ENCODE results near the gene TOP3A. TPM values are rescaled to one million over a fixed set of nuclear protein-coding genes. Genes with fewer than 3 reads are reported as not detected.

The TOP3A gene
- total RNA-seq, 1 experiment from 2014 or later = 56.1 TPM

GRCh38 chr17:18240449-18240848, 74.3 kb downstream of the TOP3A start:
- no peak for ATAC-seq
- H3K4me3 Mint-ChIP-seq = no peak overlapping the region
- H3K27me3 Mint-ChIP-seq (ENCODE audit: low read depth) = no peaks in the 10 kb centered on the region
- CTCF ChIA-PET = no interaction called here
- H3K36me3 Mint-ChIP-seq = peaks cover 29% of the 10 kb centered on the region
- POLR2A ChIA-PET = no interaction called here
- DNase-seq (ENCODE audit: low spot score) = no peak
- H3K9me3 Mint-ChIP-seq = no peaks in the 10 kb centered on the region
- TF ChIP-seq USF1 (CRISPR knock-in tag; IDR thresholded peaks at IDR 0.05) (no peak), FOXP1 (CRISPR knock-in tag; IDR thresholded peaks at IDR 0.05; ENCODE audit: borderline replicate concordance) (no peak), FOXJ3 (CRISPR knock-in tag; IDR thresholded peaks at IDR 0.05; ENCODE audit: borderline replicate concordance) (no peak), GABPB1 (CRISPR knock-in tag; IDR thresholded peaks at IDR 0.05) (no peak), OVOL2 (CRISPR knock-in tag; IDR thresholded peaks at IDR 0.05; ENCODE audit: borderline replicate concordance) (no peak), FOXK1 (CRISPR knock-in tag; IDR thresholded peaks at IDR 0.05) (no peak), ZNF121 (CRISPR knock-in tag; IDR thresholded peaks at IDR 0.05) (no peak), MXD4 (CRISPR knock-in tag; IDR thresholded peaks at IDR 0.05; ENCODE audit: borderline replicate concordance) (no peak), ZNF416 (CRISPR knock-in tag; IDR thresholded peaks at IDR 0.05) (no peak), EMX1 (CRISPR knock-in tag; IDR thresholded peaks at IDR 0.05) (no peak), PRRX2 (CRISPR knock-in tag; IDR thresholded peaks at IDR 0.05) (no peak)
- TF ChIP-seq, protein P1, sequence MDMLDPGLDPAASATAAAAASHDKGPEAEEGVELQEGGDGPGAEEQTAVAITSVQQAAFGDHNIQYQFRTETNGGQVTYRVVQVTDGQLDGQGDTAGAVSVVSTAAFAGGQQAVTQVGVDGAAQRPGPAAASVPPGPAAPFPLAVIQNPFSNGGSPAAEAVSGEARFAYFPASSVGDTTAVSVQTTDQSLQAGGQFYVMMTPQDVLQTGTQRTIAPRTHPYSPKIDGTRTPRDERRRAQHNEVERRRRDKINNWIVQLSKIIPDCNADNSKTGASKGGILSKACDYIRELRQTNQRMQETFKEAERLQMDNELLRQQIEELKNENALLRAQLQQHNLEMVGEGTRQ (CRISPR knock-in tag; IDR thresholded peaks at IDR 0.05) = no peak
- TF ChIP-seq, protein P2, sequence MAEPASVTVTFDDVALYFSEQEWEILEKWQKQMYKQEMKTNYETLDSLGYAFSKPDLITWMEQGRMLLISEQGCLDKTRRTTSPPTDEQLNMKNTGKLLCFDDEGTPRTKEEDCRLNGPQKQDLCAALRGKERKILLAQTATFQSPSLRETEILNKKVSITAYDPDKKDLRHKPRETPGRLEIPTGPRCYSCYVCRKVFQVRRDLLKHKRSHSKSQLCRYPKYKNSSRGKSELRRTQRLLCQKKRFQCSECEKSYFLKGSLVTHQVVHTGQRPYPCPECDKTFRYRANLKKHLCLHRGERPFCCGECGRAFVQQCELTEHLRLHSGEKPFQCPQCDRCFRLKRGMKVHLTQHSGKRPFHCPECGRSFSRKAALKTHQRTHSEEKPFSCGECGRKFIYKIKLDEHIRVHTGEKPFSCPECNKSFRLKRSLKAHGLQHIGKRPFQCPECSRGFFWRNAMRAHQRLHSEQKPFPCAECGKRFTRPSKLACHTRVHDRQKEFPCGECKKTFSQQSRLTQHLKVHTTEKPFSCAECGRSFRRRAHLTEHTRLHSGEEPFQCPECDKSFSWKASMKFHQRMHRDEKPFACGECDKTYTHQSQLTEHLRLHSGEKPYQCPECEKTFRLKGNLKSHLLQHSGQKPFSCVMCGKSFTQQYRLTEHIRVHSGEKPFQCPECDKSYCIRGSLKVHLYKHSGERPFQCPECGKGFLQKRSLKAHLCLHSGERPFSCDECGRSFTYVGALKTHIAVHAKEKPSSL (CRISPR knock-in tag; conservative IDR thresholded peaks at IDR 0.05) = no peak
- H3K4me1 Mint-ChIP-seq = peaks cover 2% of the 10 kb centered on the region; the same call in 1 of the 2 replicates
- H3K27ac Mint-ChIP-seq = no peak overlapping the region

- no peak overlapping the region for H3K27ac Mint-ChIP-seq
- no peak for ATAC-seq
- CTCF ChIA-PET = no interaction called here
- no peaks in the 10 kb centered on the region for H3K9me3 Mint-ChIP-seq
- H3K27me3 Mint-ChIP-seq (ENCODE audit: low read depth) = no peaks in the 10 kb centered on the region
- H3K36me3 Mint-ChIP-seq = peaks cover 34% of the 10 kb centered on the region
- POLR2A ChIA-PET = interaction anchor here (1.0 kb wide), 1 partner anchor 21 kb away, joined by 3 read pairs; no protein-coding TSS in a partner anchor
- TF ChIP-seq HMGA2 (CRISPR knock-in tag; IDR thresholded peaks at IDR 0.05) (no peak), EMX1 (CRISPR knock-in tag; IDR thresholded peaks at IDR 0.05) (no peak), ZNF219 (CRISPR knock-in tag; IDR thresholded peaks at IDR 0.05; ENCODE audit: borderline replicate concordance) (no peak), MYBL2 (CRISPR knock-in tag; IDR thresholded peaks at IDR 0.05) (no peak), JUN (CRISPR knock-in tag; IDR thresholded peaks at IDR 0.05) (no peak), ELF4 (CRISPR knock-in tag; IDR thresholded peaks at IDR 0.05; ENCODE audit: low read depth) (no peak), GABPB1 (CRISPR knock-in tag; IDR thresholded peaks at IDR 0.05) (no peak), FOXP1 (CRISPR knock-in tag; IDR thresholded peaks at IDR 0.05; ENCODE audit: borderline replicate concordance) (no peak), NFYB (CRISPR knock-in tag; conservative IDR thresholded peaks at IDR 0.05; ENCODE audit: low read depth) (no peak), MXD4 (CRISPR knock-in tag; IDR thresholded peaks at IDR 0.05; ENCODE audit: borderline replicate concordance) (no peak), CBFB (CRISPR knock-in tag; IDR thresholded peaks at IDR 0.05; ENCODE audit: low read depth) (no peak), ARID4B (CRISPR knock-in tag; IDR thresholded peaks at IDR 0.05; ENCODE audit: borderline replicate concordance) (no peak), E2F4 (CRISPR knock-in tag; IDR thresholded peaks at IDR 0.05; ENCODE audit: borderline replicate concordance, low read depth) (no peak)
- TF ChIP-seq, protein P3, sequence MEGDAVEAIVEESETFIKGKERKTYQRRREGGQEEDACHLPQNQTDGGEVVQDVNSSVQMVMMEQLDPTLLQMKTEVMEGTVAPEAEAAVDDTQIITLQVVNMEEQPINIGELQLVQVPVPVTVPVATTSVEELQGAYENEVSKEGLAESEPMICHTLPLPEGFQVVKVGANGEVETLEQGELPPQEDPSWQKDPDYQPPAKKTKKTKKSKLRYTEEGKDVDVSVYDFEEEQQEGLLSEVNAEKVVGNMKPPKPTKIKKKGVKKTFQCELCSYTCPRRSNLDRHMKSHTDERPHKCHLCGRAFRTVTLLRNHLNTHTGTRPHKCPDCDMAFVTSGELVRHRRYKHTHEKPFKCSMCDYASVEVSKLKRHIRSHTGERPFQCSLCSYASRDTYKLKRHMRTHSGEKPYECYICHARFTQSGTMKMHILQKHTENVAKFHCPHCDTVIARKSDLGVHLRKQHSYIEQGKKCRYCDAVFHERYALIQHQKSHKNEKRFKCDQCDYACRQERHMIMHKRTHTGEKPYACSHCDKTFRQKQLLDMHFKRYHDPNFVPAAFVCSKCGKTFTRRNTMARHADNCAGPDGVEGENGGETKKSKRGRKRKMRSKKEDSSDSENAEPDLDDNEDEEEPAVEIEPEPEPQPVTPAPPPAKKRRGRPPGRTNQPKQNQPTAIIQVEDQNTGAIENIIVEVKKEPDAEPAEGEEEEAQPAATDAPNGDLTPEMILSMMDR (IDR thresholded peaks at IDR 0.05) = no peak
- TF ChIP-seq, protein P4, sequence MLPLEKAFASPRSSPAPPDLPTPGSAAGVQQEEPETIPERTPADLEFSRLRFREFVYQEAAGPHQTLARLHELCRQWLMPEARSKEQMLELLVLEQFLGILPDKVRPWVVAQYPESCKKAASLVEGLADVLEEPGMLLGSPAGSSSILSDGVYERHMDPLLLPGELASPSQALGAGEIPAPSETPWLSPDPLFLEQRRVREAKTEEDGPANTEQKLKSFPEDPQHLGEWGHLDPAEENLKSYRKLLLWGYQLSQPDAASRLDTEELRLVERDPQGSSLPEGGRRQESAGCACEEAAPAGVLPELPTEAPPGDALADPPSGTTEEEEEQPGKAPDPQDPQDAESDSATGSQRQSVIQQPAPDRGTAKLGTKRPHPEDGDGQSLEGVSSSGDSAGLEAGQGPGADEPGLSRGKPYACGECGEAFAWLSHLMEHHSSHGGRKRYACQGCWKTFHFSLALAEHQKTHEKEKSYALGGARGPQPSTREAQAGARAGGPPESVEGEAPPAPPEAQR (CRISPR knock-in tag; IDR thresholded peaks at IDR 0.05) = no peak
- no peak overlapping the region for H3K4me3 Mint-ChIP-seq
- DNase-seq (ENCODE audit: low spot score) = no peak
- H3K4me1 Mint-ChIP-seq = no peaks in the 10 kb centered on the region
Observed at GRCh38 chr17:18238299-18238698, 76.5 kb downstream of the TOP3A start.

Data from WTC11 (cell line).